ENCODE measurements around the gene NTRK3.

Gene NTRK3

DNA sequence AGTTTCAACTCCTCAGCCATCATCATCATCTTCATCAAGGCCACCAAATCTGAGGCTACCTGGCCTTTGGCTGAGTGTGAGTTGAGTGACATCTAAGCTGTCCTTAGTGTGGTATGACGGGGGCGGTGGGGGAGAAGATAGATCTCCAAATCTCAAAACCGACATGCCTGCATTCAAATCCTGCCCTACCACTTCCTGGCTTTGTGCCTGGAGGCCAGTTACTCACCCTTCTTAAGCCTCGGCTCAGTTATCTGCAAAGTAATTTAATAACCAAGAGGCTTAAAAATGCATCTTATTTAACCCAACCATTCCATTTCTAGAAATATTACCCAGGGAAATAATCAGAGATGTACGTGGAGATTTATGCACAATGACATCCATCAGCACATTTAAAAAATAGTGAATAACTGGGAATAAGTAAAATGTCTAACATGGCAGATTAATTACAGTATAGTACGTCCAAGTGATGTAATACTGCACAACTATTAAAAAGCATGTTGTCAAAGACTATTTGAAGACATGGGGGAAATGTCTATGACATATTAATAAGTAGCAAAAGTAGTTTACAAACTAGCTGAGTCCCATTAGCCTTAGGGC lies 167.4 kb downstream of the NTRK3 start:
- no peak for DNase-seq (ENCODE audit: low read depth)
- TF ChIP-seq, protein P1, sequence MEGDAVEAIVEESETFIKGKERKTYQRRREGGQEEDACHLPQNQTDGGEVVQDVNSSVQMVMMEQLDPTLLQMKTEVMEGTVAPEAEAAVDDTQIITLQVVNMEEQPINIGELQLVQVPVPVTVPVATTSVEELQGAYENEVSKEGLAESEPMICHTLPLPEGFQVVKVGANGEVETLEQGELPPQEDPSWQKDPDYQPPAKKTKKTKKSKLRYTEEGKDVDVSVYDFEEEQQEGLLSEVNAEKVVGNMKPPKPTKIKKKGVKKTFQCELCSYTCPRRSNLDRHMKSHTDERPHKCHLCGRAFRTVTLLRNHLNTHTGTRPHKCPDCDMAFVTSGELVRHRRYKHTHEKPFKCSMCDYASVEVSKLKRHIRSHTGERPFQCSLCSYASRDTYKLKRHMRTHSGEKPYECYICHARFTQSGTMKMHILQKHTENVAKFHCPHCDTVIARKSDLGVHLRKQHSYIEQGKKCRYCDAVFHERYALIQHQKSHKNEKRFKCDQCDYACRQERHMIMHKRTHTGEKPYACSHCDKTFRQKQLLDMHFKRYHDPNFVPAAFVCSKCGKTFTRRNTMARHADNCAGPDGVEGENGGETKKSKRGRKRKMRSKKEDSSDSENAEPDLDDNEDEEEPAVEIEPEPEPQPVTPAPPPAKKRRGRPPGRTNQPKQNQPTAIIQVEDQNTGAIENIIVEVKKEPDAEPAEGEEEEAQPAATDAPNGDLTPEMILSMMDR (conservative IDR thresholded peaks at IDR 0.05; ENCODE audit: control insufficient read depth, insufficient read depth, low read depth, low read length): no peak
- no peak overlapping the region for H3K4me3 ChIP-seq (ENCODE audit: control insufficient read depth, low read depth, low read length)

DNA sequence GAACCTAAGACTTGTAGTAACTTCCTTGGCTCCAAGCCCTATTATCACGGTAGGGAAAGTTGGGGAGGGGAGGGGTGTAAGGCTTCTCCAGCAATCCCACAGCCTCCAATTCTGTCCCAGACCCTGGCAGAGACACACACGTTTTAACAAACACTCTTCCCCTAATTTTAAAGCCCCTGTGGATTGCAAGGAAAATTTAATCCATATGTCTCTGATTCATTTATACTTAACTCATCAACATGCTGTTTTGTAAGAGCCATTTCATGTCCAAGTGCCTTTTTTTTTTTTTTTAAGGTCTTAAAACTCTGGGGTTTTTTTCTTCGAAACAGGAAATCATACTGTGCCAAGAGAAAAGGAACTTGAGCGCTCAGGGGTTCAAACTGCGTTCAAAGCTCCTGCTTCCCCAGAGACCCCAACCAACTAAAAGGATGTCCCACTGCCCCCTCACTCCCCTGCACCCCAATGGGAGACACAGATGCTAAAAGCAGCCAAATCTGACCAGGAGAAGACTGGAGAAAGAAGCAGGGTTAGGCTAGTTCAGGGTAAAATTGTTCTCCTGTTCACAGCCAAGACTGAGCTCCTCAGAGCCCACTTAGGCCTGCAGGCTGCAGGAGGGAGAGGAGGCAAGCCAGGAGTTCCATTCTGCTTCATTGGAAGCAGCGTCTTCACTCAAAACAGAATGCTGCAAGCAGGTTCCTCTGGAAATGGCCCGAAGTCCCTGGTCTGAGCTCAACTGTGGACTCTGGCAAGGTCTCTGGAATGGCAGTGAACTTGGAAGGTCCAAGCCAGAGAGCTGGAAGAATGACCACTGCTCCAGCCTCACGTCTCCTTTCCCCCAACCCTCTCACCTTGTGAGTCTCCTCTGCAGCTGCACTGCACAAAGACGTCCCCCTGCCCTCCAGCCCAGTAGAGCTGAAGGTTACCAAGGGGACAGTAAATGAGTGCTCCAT lies 172.5 kb downstream of the NTRK3 start:
- TF ChIP-seq, protein P1 (conservative IDR thresholded peaks at IDR 0.05; ENCODE audit: control insufficient read depth, insufficient read depth, low read depth, low read length): no peak
- DNase-seq (ENCODE audit: low read depth): peak; percentile 42
- H3K4me3 ChIP-seq (ENCODE audit: control insufficient read depth, low read depth, low read length): no peak overlapping the region

DNA sequence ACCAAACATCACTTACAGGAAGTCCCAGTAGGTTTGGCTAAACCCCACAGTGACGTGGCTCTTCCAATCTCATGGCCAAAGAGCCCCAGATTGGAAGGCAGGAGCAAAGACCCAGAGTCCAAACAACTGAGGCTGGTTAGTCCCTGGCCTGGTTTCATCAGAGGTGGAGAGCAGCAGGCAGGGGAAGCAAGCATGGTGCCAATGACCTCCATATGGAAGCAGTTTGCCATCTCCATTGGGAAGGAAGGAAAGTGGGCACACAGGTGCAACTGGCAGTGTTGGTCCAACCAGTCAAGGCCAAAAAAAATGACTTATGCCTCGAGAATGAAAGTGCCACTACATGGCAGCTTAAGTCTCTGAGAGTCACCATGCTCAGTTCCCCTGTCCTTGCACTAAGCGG lies 175.9 kb downstream of the NTRK3 start:
- TF ChIP-seq, protein P1 (conservative IDR thresholded peaks at IDR 0.05; ENCODE audit: control insufficient read depth, insufficient read depth, low read depth, low read length): no peak
- no peak for DNase-seq (ENCODE audit: low read depth)
- H3K4me3 ChIP-seq (ENCODE audit: control insufficient read depth, low read depth, low read length): no peak overlapping the region

DNA sequence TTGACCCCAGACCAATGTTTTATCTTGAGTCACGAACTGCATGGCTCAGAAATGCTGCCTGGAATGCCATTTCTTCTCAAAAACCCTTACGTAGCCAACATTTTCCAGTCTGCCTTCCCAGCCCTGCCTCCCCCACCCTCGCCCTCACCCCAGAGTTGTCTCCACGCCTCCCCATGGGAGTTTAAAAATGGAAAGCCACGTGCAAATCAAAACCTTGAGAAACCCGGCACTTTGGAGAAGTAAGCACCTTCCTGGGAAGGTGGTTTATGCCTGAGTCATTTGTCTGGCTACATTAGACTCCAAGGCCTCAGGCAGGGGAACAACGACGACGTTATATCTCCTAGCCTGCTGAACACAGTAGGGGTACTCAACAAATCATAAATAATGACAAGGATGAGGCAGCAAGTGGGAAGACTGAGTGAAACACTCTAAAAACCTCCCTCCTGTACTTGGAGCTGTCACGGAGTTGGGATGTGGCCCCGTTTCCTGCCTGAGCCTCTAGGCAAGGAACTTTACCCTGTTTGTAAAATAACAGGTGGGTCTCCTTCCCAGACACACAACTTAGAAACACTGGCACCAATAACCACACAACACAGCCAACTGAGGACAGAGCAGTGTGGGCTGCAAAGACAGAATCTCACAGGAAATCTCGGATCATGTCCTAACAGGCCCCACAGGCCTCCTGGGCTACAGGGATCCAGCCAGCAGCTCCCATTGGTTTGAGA lies 179.1 kb downstream of the NTRK3 start:
- H3K4me3 ChIP-seq (ENCODE audit: control insufficient read depth, low read depth, low read length): no peak overlapping the region
- TF ChIP-seq, protein P1 (conservative IDR thresholded peaks at IDR 0.05; ENCODE audit: control insufficient read depth, insufficient read depth, low read depth, low read length): no peak
- no peak for DNase-seq (ENCODE audit: low read depth)

DNA sequence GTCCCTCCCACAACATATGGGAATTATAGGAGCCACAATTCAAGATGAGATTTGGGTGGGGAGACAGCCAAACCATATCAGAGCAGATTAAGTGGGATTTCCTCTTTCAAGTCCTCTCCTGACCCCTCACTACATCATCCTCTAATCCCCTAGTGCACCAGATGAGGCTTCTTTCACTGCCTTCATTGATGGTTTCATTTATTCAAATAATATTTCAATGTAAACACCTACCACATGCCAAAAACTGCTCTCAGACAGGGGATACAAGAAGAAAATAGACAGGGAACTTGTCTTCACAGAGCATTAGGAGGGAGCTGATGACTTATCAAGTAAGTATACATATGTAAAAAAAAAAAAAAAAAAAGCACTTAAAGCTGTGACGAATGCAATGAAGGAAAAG lies 180.2 kb downstream of the NTRK3 start:
- TF ChIP-seq, protein P1 (conservative IDR thresholded peaks at IDR 0.05; ENCODE audit: control insufficient read depth, insufficient read depth, low read depth, low read length): no peak

DNA sequence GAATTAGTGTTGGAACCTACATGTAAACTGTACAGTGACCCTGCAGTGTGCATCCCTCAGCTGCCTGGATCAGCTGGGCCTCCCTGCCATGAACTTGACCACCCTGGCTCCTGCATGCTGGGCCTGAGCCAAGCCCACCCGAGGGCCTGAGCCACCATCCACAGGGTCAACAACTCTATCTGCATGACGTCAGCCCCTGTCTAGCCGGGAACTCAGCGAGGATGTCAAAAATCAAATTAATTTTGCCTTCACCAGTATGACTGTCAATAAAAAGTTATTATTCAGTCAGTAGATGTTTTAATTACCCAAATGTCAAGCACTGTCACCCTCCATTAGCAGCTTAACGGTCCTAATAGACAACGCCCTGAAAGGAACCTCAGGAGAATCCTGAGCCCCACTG lies 181.4 kb downstream of the NTRK3 start:
- no peak overlapping the region for H3K4me3 ChIP-seq (ENCODE audit: control insufficient read depth, low read depth, low read length)

More for the DNA sequence above, 180.2 kb downstream of the NTRK3 start:
- H3K4me3 ChIP-seq (ENCODE audit: control insufficient read depth, low read depth, low read length): no peak overlapping the region
- no peak for DNase-seq (ENCODE audit: low read depth)

More for the DNA sequence above, 181.4 kb downstream of the NTRK3 start:
- DNase-seq (ENCODE audit: low read depth): no peak
- TF ChIP-seq, protein P1 (conservative IDR thresholded peaks at IDR 0.05; ENCODE audit: control insufficient read depth, insufficient read depth, low read depth, low read length): no peak

Measured in fibroblast of mammary gland (primary cell).